Astrocyte (in vitro differentiated cells and primary cell): ENCODE results near the gene SH3BGRL2.

Experiments used
- EZH2 ChIP-seq: IDR thresholded peaks from 2 replicates; pipeline ENCODE4 v1.6.1; 2012; ENCODE audit warnings: mild to moderate bottlenecking, low read length, inconsistent platforms; ENCODE audit not compliant: insufficient read depth
- TF ChIP-seq, protein P1 (sequence below): IDR thresholded peaks from 2 replicates; pipeline ENCODE4 v1.5.1; 2011; ENCODE audit warnings: low read depth, mild to moderate bottlenecking, inconsistent platforms, low read length, moderate library complexity; ENCODE audit not compliant: insufficient read depth

DNA sequence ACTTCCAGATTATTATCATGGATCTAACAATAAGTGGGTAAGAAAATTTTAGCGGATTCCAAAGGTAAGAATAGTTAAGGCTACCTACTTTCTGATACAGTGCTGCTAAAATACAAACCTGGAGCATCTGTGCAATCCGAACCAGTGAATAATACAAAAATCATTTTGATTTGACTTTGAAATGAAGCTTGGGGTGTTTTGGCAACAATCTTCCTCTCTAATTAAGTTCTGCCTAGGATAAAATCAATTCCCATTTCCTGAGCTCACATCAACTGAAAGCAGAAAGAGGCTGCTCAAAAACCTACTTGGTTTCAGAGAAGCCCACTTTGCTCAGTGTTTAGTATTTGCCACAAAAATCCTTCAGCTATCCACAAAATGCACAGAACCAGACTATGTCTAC, 18.7 kb upstream of the SH3BGRL2 start:
- TF ChIP-seq EZH2 = no peak
- TF ChIP-seq, protein P1, sequence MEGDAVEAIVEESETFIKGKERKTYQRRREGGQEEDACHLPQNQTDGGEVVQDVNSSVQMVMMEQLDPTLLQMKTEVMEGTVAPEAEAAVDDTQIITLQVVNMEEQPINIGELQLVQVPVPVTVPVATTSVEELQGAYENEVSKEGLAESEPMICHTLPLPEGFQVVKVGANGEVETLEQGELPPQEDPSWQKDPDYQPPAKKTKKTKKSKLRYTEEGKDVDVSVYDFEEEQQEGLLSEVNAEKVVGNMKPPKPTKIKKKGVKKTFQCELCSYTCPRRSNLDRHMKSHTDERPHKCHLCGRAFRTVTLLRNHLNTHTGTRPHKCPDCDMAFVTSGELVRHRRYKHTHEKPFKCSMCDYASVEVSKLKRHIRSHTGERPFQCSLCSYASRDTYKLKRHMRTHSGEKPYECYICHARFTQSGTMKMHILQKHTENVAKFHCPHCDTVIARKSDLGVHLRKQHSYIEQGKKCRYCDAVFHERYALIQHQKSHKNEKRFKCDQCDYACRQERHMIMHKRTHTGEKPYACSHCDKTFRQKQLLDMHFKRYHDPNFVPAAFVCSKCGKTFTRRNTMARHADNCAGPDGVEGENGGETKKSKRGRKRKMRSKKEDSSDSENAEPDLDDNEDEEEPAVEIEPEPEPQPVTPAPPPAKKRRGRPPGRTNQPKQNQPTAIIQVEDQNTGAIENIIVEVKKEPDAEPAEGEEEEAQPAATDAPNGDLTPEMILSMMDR = no peak
